NCI-H446 (cell line): ENCODE results near the gene LYAR.

Experiments used
- DNase-seq, 2 experiments: peaks; one replicate each; lab custom pipeline; 2025; lab: John Stamatoyannopoulos, UW

The LYAR gene

DNA sequence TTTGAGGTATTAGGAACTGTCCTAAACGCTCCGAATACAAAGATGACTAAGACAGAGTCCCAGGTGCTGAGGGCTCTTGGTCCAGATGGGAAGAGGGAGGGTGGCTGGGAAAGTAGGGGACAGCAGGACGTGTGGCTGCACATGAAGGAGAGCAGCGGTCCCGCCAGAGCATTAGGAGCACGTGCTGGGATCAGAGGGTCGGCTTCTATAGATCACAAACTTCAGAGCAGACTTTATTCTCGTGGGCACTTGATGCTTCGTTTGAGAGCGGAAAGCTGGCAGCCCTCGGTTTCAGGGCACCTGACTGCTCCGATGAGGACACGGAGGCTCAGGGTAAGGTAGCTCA, 26.2 kb upstream of the LYAR start:
- DNase-seq: no peak

DNA sequence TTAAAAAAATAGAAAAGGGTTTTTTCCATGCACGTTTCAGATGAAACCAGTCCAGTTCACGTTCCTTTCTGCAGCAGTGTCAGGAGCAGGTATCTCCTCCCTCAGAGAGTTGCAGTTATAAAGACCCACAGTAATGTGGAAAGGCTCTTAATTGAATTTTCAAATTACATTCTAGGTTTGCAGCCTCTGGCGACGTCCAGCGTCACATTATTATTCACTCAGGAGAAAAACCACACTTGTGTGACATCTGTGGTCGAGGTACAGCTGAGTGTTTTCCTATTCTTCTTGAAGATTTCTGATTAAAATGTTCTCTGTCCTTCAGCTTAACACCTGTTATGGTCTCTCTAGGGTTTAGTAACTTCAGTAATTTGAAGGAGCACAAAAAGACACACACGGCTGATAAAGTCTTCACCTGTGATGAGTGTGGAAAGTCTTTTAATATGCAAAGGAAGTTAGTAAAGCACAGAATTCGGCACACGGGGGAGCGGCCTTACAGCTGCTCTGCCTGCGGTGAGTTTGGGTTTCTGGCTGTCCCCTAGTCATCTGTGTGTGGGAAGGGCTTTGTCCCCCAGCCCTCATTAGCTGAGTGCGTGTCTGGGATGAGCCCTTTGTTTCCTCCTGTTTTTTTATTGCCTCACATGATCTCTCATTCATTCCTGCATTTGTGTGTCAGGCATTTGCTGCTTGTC, 25.7 kb upstream of the LYAR start:
- DNase-seq: no peak

DNA sequence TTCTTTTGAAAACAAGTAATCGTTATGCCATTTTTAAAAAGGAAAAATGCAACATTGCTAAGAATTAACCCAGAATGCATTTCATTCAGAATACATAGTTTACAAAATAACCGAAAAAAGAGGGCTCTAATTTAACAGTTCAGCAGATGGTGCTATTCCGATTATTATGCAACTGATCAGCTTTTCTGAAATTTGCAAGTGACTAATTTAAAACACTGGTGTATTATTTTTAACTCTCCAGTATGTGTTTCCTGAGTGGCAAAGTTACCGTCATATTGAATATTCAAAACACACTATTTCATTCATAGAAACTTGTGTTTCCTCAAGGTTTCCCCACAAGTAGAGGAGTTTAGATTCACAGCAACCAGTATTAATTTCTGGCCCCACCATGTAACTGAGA, 21.2 kb upstream of the LYAR start:
- DNase-seq: no peak

DNA sequence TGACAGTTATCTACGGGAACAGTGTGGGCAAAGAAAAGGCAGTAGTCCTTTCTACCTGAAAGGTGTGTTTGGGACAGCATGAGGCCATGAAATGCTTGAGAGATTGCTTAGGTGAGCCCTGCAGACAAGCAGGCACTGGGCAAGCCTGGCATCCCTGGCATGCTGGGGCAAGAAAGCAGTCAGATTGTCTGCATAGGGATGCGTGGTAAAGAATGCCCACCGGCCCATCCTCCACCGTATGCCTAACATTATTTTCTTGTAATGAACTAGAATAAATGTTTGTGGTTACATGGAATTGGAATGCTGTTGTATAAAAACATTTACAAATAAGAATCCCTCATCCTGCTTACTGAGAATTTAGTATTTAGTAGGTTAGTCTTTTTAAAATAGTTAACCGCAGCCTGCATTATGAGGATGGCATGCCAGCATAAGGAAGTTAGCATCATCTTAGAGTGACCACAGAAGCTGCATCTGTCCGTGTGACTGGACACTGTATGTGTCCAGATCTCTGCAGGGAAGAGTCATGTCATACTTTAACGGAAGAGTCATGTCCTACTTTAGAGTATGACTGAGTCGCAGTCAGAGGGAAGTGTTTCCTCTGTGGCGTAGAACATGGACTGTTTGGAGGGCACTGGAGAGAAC, 19.0 kb upstream of the LYAR start:
- no peak for DNase-seq

DNA sequence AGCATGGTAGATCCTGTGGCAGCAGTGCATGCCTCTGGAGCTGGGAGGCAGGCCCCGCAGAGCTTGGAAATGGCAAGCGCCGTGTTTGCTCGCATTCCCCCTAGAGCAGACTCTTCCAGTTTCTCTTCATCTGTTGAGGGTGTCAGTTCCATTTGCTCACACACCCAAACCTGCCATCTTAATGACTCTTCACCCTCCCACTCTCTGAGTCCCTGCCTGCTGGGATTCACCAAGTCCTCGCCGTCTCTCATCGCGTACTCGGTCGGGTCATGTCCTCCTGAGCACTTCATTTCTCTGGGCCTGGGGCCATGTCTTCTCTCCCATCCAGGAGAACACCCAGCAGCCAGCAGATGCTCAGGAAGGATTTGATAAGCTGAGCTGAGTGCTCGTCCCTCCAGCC, 17.0 kb upstream of the LYAR start:
- no peak for DNase-seq

DNA sequence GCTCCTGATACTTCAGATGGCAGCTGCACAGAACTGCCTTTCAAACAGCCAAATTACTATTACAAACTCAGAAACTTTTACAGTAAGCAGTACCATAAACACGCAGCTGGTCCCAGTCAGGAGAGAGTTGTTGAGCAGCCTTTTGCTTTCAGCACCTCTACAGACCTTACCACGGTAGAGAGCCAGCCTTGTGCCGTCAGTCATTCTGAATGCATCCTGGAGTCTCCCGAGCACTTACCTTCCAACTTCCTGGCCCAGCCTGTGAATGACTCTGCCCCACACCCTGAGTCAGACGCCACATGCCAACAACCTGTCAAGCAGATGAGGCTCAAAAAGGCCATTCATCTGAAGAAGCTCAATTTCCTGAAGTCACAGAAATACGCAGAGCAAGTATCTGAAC, 12.5 kb upstream of the LYAR start:
- no peak for DNase-seq

DNA sequence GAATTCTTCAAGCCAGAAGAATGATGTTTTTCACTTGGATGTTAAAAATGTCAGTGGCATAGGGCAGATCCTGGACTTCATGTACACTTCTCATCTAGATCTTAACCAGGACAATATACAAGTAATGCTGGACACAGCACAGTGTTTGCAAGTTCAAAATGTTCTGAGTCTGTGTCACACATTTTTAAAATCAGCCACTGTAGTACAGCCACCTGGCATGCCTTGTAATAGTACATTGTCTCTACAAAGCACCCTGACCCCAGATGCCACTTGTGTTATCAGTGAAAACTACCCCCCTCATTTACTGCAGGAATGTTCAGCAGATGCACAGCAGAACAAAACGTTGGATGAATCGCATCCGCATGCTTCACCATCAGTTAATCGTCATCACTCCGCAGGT, 12.0 kb upstream of the LYAR start:
- DNase-seq: no peak

DNA sequence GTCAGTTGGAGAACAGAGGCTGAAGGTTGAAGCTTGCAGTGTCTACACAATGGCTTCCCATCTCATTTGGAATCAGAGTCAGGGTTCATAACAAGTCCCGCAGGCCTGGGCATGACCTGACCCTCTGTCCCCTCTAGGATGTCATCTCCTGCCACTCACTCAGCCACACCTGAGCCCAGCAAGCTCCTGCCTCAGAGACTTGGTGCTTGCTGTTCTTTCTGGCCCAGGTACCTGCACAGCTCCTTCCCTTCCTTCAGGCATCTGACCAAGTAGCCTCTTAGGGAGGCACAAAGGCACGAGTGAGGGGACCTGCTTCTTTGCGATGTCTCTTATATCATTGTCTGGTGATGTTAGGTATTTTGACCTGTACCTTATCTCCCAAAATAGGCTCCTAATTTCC, 9.1 kb upstream of the LYAR start:
- no peak for DNase-seq

DNA sequence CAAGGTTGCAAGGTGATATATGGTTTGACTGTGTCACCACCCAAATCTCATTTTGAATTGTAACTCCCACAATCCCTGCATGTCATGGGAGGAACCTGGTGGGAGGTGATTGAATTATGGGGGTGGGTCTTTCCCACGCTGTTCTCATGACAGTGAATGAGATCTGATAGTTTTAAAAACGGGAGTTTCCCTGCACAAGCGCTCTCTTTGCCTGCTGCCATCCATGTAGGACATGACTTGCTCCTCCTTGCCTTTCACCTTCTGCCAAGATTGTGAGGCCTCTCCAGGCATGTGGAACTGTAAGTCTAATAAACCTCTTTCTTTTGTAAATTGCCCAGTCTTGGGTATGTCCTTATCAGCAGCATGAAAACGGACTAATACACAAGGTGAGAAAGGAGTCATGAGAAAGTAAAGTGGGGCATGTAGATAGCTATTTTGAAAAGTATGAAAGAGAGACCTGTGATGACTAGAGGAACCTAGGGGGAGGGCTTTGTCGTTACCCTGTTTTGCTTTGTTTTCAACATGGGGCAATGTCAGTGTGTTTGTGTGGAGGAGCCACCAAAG, 6.4 kb upstream of the LYAR start:
- no peak for DNase-seq

DNA sequence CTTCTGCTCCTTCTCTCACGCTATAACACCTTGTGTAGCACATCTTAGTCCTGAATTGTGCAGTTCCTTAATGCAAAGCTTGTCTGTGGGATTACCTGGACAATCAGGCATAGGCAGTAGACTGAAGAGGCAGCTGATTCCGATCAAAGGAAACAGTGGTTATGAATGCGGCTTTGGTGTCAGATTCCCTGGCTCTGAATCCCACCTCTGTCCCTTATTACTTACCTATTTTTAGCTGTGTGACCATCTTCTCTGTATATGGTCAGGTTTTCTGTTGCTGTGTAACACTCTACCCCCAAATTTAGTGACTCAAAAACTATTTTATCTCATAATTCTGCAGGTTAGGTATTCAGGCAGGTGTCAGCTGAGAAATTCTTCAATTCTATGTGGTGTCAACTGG, 3.3 kb upstream of the LYAR start:
- no peak for DNase-seq

DNA sequence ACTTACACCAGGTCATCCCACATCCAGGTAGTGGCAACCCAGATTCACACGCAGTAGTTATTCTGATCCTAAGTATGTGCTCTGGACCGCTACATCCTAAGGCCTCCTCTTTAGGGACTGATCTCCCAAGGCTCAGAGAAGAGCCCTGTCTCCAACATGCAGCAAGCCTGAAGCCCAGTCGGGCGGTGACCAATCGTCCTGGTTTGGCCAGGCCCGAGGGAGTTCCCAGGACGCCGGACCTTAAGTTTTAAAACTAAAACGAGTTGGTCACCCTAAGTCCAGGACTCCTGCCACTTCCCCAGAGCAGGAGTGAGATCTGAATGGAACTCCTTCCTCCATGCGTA, 385 bp downstream of the LYAR start:
- no peak for DNase-seq

DNA sequence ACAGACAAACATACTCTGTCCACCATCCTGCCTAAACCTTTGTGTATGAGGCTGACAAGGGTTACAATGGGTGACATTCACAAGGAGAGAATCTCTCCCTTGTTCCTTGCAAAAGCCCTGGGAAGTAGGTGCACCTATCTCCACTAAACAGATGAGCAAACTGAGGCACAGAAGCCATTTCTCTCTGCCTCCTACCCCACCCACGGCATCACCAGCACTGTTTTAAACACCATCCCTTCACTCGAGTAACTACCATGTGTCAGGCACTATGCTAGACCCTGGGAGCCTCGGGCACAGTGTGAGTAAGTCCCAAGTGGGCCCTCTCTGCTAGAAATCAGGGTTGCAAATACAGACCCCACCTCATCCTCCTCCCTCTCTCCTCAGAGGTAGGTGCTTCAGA, 899 bp downstream of the LYAR start:
- no peak for DNase-seq

DNA sequence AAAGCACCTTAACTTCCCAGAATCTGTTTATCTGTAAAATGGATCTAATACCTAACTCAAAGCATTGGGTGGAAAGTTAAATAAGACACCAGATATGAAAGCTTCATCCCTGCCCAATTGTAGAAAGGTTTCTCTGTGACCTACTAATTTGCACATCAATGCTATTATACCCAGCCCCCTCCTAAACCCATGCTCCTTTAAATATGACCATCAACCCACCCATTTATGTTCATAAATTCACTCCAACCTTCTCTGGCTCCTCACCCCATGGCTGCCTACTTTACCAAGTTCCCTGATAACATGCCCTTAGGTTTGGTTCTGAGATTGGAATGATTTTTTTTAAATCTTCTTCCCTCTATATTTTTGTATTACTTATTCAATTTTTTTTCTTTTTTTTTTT, 1.9 kb downstream of the LYAR start:
- no peak for DNase-seq

DNA sequence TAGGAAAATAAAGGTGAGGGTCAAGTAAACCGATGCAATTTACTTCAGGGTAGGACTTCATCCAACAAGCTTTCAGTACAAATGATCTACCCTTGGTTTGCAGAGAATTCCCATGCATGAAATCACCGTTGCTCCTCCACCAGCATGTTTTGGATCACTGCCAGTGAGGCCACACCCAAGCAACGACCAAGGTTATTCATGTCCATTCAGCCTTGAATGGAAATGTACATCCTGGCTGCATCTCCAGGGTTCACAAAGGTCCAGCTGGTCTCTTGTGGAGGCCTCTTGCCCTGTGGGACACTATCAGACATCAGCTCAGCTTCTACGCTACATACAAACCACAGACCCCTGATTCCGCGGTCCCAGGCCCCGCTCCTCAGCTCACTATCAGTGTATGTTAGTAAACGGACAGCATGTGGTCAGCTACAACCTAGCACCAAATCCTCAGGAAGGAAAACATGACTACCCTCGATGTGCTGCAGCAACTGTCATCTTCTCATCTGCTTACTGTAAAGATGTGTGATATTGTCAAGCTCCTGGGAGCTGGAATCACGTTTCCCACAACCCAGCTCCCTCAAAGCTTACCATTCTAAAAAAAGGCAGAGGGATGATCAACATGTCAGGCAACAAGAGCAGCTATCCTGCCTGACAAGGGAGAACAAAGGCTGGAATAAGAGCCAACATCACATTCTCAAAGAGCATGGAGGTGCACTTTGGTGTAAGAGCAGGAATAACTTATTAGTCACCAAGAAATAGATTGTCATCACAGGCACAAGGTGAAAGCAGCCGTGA, 4.9 kb downstream of the LYAR start:
- DNase-seq: no peak

DNA sequence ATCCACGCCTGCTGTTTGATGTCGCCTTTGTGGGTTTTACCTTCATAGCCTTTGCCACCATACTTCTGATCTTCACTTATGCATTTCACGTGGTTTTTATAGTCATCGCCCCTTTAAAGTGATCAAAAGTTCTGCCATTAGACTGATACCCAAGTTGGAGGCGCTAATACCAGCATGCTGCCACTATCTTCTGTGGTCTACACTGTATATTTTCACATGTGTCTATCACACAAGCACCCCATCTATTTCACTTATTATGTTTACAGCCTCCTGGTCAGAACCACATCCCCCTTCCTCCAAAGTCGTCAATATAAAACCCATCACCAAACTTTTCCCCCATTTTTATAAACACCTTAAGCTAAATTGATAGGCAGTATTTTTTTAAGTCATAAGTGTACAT, 8.2 kb downstream of the LYAR start:
- no peak for DNase-seq

DNA sequence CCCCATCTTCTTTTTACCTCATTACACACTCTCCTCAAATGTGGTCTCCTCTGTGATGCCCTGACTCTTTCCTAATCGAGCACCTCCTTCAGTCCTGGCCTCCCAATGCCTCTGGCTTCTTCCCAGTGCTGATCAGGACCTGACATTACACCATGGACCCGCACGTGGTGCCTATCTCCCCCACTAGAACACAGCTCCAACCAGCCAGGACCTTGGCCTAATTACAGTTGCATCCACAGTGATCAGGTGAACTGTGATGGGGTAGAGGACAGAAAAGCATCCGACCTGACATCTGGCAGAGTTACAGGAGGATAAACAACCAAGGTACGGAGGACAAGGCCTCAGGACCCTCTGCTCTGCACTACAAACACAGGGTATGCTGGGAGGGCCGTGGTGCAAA, 12.4 kb downstream of the LYAR start:
- DNase-seq: no peak

DNA sequence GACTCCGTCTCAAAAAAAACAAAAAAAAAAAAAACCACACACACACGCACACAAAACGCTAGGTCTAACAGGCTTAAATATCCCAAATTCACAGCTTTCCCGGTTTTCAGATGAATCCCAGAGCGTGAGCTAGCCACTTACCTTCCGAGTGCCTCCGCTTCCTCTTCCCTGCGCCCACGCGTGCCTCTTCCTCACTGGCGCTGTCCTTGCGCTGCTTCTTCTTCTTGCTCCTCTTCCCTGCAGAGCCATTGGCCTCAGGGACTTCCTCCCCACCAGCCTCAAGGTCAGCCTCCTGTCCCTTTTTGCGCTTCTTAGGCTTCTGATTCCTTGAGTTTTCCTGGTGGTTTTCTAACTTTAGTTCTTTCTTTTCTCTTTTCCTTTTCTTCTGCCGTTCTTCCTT, 15.7 kb downstream of the LYAR start:
- no peak for DNase-seq

DNA sequence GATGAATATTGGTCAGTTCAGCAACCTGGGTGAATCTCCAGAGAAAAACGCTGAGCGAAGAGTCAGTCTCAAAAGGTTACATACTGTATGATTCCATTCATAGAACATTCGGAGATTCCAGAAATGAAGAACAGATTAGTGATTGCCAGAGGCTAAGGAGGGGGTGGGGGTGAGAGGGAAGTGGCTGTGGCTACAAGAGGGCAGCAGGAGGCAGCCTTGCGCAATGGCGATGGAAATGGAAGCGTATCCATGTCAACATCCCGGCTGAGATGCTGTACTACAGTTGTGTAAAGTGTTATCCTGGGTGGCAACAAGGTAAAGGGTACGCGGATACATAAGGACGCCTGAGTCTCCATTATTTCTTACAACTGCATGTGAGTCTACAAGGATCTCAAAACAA, 18.0 kb downstream of the LYAR start:
- DNase-seq: no peak

DNA sequence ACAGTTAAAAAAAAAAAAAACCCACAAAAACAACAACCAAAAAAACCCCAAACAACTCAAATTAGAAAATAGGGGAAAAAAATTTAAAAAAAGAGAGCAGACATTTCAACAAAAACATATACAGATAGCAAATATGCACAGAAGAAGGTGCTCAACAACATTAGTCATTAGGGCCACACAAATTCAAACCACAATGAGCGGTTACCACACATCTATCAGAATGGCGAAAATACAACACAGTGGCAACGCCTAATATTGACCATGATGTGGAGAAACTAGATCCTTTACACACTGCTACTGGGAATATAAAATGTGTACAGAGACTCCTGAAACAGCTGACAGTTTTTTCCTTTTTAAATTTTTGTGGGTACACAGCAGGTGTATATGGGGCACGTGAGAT, 19.4 kb downstream of the LYAR start:
- no peak for DNase-seq

DNA sequence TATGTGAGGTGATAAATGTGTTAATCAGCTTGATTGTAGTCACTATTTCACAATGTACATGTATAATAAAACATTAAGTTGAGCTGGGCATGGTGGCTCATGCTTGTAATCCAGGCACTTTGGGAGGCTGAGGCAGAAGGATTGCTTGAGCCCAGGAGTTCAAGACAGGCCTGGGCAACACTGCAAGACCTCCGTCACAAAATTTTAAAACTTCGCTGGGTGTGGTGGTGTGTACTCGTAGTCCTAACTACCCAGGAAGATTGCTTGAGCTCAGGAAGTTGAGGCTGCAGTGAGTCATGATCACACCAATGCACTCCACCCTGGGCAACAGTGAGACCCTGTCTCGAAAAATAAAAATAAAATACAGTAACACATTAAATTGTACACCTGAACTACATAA, 20.1 kb downstream of the LYAR start:
- DNase-seq: no peak

DNA sequence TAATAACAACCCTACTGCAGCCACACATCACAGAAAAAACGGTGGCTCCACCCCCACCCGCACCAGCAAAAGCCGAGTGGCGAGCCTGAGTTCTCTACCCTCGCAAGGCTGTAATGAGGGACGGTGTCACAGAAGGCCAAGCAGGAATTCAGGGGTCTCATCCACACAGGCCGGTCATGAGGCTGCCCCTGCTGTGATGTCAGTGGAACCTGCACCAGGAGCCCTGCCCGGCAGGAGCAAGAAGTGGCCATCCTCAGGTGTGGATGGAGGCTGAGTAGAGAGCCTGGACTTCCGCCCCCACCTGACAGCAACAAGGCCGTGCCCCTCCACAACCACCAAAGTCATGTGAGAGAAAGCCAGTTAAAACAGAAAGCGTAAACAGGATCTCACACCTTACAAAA, 20.6 kb downstream of the LYAR start:
- DNase-seq: no peak

DNA sequence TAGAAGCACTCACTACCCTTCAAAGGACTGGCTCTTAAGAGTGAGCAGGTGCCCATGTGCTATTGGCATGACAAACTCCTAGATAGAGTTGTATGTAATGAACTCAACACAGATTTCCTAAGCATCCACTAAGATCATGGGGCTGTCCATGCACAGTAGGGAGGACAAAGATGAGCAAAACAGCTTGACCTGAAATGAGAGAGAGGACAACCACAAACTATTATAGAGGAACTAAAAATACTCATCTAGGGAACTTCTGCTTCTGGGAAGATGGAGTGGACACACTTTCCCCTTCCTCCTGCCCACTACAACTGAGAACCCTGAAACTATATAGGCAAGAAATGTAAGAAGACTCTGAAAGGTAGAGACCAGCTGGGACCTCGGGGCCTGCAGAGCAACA, 21.2 kb downstream of the LYAR start:
- no peak for DNase-seq

DNA sequence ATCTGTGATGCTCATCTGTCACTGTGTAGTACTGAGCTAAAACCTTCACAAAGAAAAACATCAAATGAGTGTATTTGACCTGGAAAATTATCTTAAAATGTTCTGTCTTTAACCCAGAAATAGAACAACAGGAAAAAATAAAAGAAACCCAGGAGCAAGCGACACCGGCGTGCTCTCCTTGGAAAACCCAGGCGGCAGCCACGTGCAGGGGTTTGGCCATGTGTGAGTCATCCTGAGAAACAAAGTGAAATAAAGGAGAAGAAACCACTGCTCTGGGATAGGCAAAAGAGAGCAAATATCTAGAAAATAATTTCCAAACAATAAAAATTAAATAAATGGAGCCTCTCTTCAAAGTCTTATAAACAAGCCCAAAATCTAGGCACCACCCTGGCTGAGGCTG, 22.0 kb downstream of the LYAR start:
- DNase-seq: no peak
